Astrocyte (in vitro differentiated cells and primary cell): Measurements from ENCODE around the gene ANKRD34C. TPM values are rescaled to one million over a fixed set of nuclear protein-coding genes. Genes with fewer than 3 reads are reported as not detected.

Source experiments
- DNase-seq: peaks from one replicate; pipeline ENCODE4 v3.0.0-alpha.2; 2010; ENCODE audit warnings: low read depth
- FAIRE-seq: peaks from 2 replicates; lab custom pipeline; 2011; peaks lifted over from hg19 to GRCh38; lab: Jason Lieb, UNC
- H2AFZ ChIP-seq: 2 replicates; pipeline ENCODE4 v1.6.0; 2012; ENCODE audit warnings: low read depth, low read length, inconsistent platforms
- H3K27ac ChIP-seq: 2 replicates; pipeline ENCODE4 v1.5.1; 2011; ENCODE audit warnings: low read depth, low read length, inconsistent platforms
- H3K27me3 ChIP-seq: 2 replicates; pipeline ENCODE4 v1.6.0; 2011; ENCODE audit warnings: low read length, inconsistent platforms; ENCODE audit not compliant: insufficient read depth
- H3K36me3 ChIP-seq: 2 replicates; pipeline ENCODE4 v1.5.1; 2011; ENCODE audit warnings: low read length, inconsistent platforms; ENCODE audit not compliant: insufficient read depth
- H3K4me1 ChIP-seq: 2 replicates; pipeline ENCODE4 v1.5.1; 2011; ENCODE audit warnings: low read length, inconsistent platforms; ENCODE audit not compliant: insufficient read depth
- H3K4me2 ChIP-seq: 2 replicates; pipeline ENCODE4 v1.6.0; 2012; ENCODE audit warnings: low read length, inconsistent platforms
- H3K4me3 ChIP-seq: 2 replicates; pipeline ENCODE4 v1.5.1; 2011; ENCODE audit warnings: low read depth, mild to moderate bottlenecking, low read length, inconsistent platforms; ENCODE audit not compliant: insufficient read depth
- H3K79me2 ChIP-seq: 2 replicates; pipeline ENCODE4 v1.6.0; 2012; ENCODE audit warnings: mild to moderate bottlenecking, low read length, inconsistent platforms; ENCODE audit not compliant: insufficient read depth
- H3K9ac ChIP-seq: 2 replicates; pipeline ENCODE4 v1.6.0; 2012; ENCODE audit warnings: mild to moderate bottlenecking, low read length, inconsistent platforms
- H3K9me3 ChIP-seq: 2 replicates; pipeline ENCODE4 v1.5.1; 2012; ENCODE audit warnings: low read depth, mild to moderate bottlenecking, low read length, inconsistent platforms; ENCODE audit not compliant: insufficient read depth
- H4K20me1 ChIP-seq: 2 replicates; pipeline ENCODE4 v1.6.0; 2012; ENCODE audit warnings: low read length, inconsistent platforms; ENCODE audit not compliant: insufficient read depth
- H3K27ac Mint-ChIP-seq: one replicate; pipeline ENCODE4 v1.8.0; 2021; ENCODE audit warnings: mild to moderate bottlenecking, mixed read lengths; ENCODE audit not compliant: unreplicated experiment
- H3K27me3 Mint-ChIP-seq: one replicate; pipeline ENCODE4 v1.8.0; 2021; ENCODE audit warnings: low read depth, mixed read lengths; ENCODE audit not compliant: unreplicated experiment
- H3K36me3 Mint-ChIP-seq: one replicate; pipeline ENCODE4 v1.8.0; 2021; ENCODE audit warnings: low read depth, mixed read lengths; ENCODE audit not compliant: unreplicated experiment
- H3K4me1 Mint-ChIP-seq: one replicate; pipeline ENCODE4 v1.8.0; 2021; ENCODE audit warnings: low read depth, mixed read lengths; ENCODE audit not compliant: unreplicated experiment
- H3K4me3 Mint-ChIP-seq: one replicate; pipeline ENCODE4 v1.8.0; 2021; ENCODE audit warnings: mild to moderate bottlenecking, moderate library complexity, mixed read lengths; ENCODE audit not compliant: unreplicated experiment
- H3K9me3 Mint-ChIP-seq: one replicate; pipeline ENCODE4 v1.8.0; 2021; ENCODE audit warnings: mild to moderate bottlenecking, mixed read lengths; ENCODE audit not compliant: unreplicated experiment
- CTCF ChIP-seq: IDR thresholded peaks from 2 replicates; pipeline ENCODE4 v1.5.1; 2011; ENCODE audit warnings: low read depth, mild to moderate bottlenecking, inconsistent platforms, low read length, moderate library complexity; ENCODE audit not compliant: insufficient read depth
- EZH2 ChIP-seq: IDR thresholded peaks from 2 replicates; pipeline ENCODE4 v1.6.1; 2012; ENCODE audit warnings: mild to moderate bottlenecking, low read length, inconsistent platforms; ENCODE audit not compliant: insufficient read depth
- total RNA-seq: library from RNA; stranded (reverse); gene quantifications from 2 replicates; pipeline ENCODE4 v1.2.1, GENCODE V29; 2021

ANKRD34C gene
- total RNA-seq, 1 donor from 2014 or later, result 0.05 TPM

- H3K27ac ChIP-seq, result no peak overlapping the region
- H3K27me3 ChIP-seq, result peaks cover 3% of the 10 kb centered on the region
- Mint-ChIP-seq H3K4me3 (no peak overlapping the region), H3K36me3 (no peaks in the 10 kb centered on the region), H3K27ac (no peak overlapping the region), H3K9me3 (no peaks in the 10 kb centered on the region), H3K4me1 (no peaks in the 10 kb centered on the region), H3K27me3 (peaks cover 40% of the 10 kb centered on the region)
- no peak overlapping the region for H3K4me3 ChIP-seq
- TF ChIP-seq EZH2, result no peak
- no peak for TF ChIP-seq CTCF
- H3K36me3 ChIP-seq, result no peaks in the 10 kb centered on the region
- H3K9ac ChIP-seq, result no peak overlapping the region
- DNase-seq (no peak), FAIRE-seq (no peak)
- no peaks in the 10 kb centered on the region for H3K9me3 ChIP-seq
- H3K4me1 ChIP-seq, result no peaks in the 10 kb centered on the region
- H3K79me2 ChIP-seq, result no peaks in the 10 kb centered on the region
- H4K20me1 ChIP-seq, result no peaks in the 10 kb centered on the region
- no peak overlapping the region for H2AFZ ChIP-seq
- H3K4me2 ChIP-seq, result no peak overlapping the region
Measured at GRCh38 chr15:79290642-79291275, 8.2 kb downstream of the ANKRD34C start.

- Histone ChIP-seq H2AFZ (no peak overlapping the region), H4K20me1 (no peaks in the 10 kb centered on the region), H3K9me3 (no peaks in the 10 kb centered on the region), H3K4me1 (no peaks in the 10 kb centered on the region), H3K36me3 (no peaks in the 10 kb centered on the region), H3K4me2 (no peak overlapping the region), H3K79me2 (no peaks in the 10 kb centered on the region), H3K27me3 (peaks cover 3% of the 10 kb centered on the region), H3K9ac (no peak overlapping the region), H3K4me3 (no peak overlapping the region), H3K27ac (no peak overlapping the region)
- FAIRE-seq, result no peak
- no peak overlapping the region for H3K27ac Mint-ChIP-seq
- H3K9me3 Mint-ChIP-seq, result peaks cover 3% of the 10 kb centered on the region
- no peak overlapping the region for H3K4me3 Mint-ChIP-seq
- H3K27me3 Mint-ChIP-seq, result peaks cover 31% of the 10 kb centered on the region
- DNase-seq, result no peak
- no peak for TF ChIP-seq CTCF
- no peak for TF ChIP-seq EZH2
- H3K4me1 Mint-ChIP-seq, result no peaks in the 10 kb centered on the region
- no peaks in the 10 kb centered on the region for H3K36me3 Mint-ChIP-seq
Measured at GRCh38 chr15:79292011-79292410, 9.5 kb downstream of the ANKRD34C start.

- no peak overlapping the region for H3K4me3 ChIP-seq
- Mint-ChIP-seq H3K27me3 (peaks cover 22% of the 10 kb centered on the region), H3K4me1 (no peaks in the 10 kb centered on the region), H3K27ac (no peak overlapping the region), H3K9me3 (peaks cover 3% of the 10 kb centered on the region), H3K4me3 (no peak overlapping the region), H3K36me3 (no peaks in the 10 kb centered on the region)
- H4K20me1 ChIP-seq, result no peaks in the 10 kb centered on the region
- H3K36me3 ChIP-seq, result no peaks in the 10 kb centered on the region
- DNase-seq (no peak), FAIRE-seq (no peak)
- H3K79me2 ChIP-seq, result no peaks in the 10 kb centered on the region
- no peak overlapping the region for H3K27ac ChIP-seq
- no peaks in the 10 kb centered on the region for H3K9me3 ChIP-seq
- no peak overlapping the region for H2AFZ ChIP-seq
- TF ChIP-seq EZH2 (no peak), CTCF (no peak)
- H3K9ac ChIP-seq, result no peak overlapping the region
- no peaks in the 10 kb centered on the region for H3K4me1 ChIP-seq
- H3K4me2 ChIP-seq, result no peak overlapping the region
- H3K27me3 ChIP-seq, result no peaks in the 10 kb centered on the region
Measured at GRCh38 chr15:79294075-79294474, 11.6 kb downstream of the ANKRD34C start.
